Frontal cortex (tissue), 4 donors: ENCODE measurements around the gene EIF5. TPM values are rescaled to one million over a fixed set of nuclear protein-coding genes. Genes with fewer than 3 reads are reported as not detected.

Experiments
- DNase-seq, 2 donors: peaks; one replicate each; pipeline ENCODE4 v3.0.0; 2012; ENCODE audit warnings: low spot score in 2 of 2
- FAIRE-seq: peaks from 2 replicates; lab custom pipeline; 2012; peaks lifted over from hg19 to GRCh38; lab: Jason Lieb, UNC
- total RNA-seq: library from RNA; depleted of rRNA; stranded (reverse); fragments of >200 nt; gene quantifications from one replicate; pipeline ENCODE4 v1.2.3, GENCODE V29; 2014
- donor health status: control.
- donor health status: control.
- donor health status: control.

EIF5 gene
- total RNA-seq, 1 donor from 2014 or later: 129 TPM

- no peak for FAIRE-seq
- DNase-seq: no peak
Observed at GRCh38 chr14:103308717-103309616, 25.1 kb upstream of the EIF5 start.

GRCh38 chr14:103310576-103311095, 23.4 kb upstream of the EIF5 start:
- FAIRE-seq (no peak), DNase-seq (no peak)

GRCh38 chr14:103311171-103311997, 22.7 kb upstream of the EIF5 start:
- DNase-seq (peak in 1 of 2 donors; percentile 46), FAIRE-seq (no peak)

- no peak for DNase-seq
- FAIRE-seq: no peak
Observed at GRCh38 chr14:103312006-103312635, 21.9 kb upstream of the EIF5 start.

GRCh38 chr14:103313704-103314103, 20.3 kb upstream of the EIF5 start:
- no peak for FAIRE-seq
- no peak for DNase-seq

GRCh38 chr14:103314496-103315277, 19.4 kb upstream of the EIF5 start:
- FAIRE-seq (no peak), DNase-seq (no peak)

GRCh38 chr14:103315351-103315911, 18.6 kb upstream of the EIF5 start:
- FAIRE-seq (no peak), DNase-seq (no peak)

- FAIRE-seq (no peak), DNase-seq (no peak)
Observed at GRCh38 chr14:103315941-103316340, 18.1 kb upstream of the EIF5 start.

GRCh38 chr14:103316721-103317121, 17.3 kb upstream of the EIF5 start:
- FAIRE-seq (no peak), DNase-seq (no peak)

GRCh38 chr14:103317251-103317650, 16.8 kb upstream of the EIF5 start:
- FAIRE-seq (no peak), DNase-seq (no peak)

GRCh38 chr14:103317976-103318580, 16.0 kb upstream of the EIF5 start:
- DNase-seq (no peak), FAIRE-seq (no peak)

GRCh38 chr14:103318750-103319419, 15.2 kb upstream of the EIF5 start:
- no peak for DNase-seq
- FAIRE-seq: no peak

GRCh38 chr14:103319422-103319821, 14.6 kb upstream of the EIF5 start:
- DNase-seq (no peak), FAIRE-seq (no peak)

- no peak for DNase-seq
- no peak for FAIRE-seq
Observed at GRCh38 chr14:103326078-103326477, 8.0 kb upstream of the EIF5 start.

- no peak for FAIRE-seq
Observed at GRCh38 chr14:103328941-103329340, 5.1 kb upstream of the EIF5 start.

GRCh38 chr14:103329401-103330347, 4.4 kb upstream of the EIF5 start:
- FAIRE-seq (no peak), DNase-seq (no peak)

More at GRCh38 chr14:103328941-103329340, 5.1 kb upstream of the EIF5 start:
- no peak for DNase-seq

GRCh38 chr14:103330536-103330935, 3.5 kb upstream of the EIF5 start:
- DNase-seq (no peak), FAIRE-seq (no peak)
